Stomach (tissue), 9 donors: ENCODE measurements around the gene ACP1. TPM values are rescaled to one million over a fixed set of nuclear protein-coding genes. Genes with fewer than 3 reads are reported as not detected.

Experiments used
- DNase-seq, 2 donors: peaks; one replicate each; pipeline versions ENCODE4 v3.0.0 to v3.0.0-alpha.2; 2013 to 2019
- H3K27ac ChIP-seq, 5 donors: fragments of 200-600 bp in 4 of 5; sonication (generic) in 4 of 5; one replicate each; pipeline ENCODE4 v1.5.1; 2013 to 2019; ENCODE audit warnings: mild to moderate bottlenecking in 1 of 5, moderate library complexity in 1 of 5
- H3K27me3 ChIP-seq, 3 donors: fragments of 200-600 bp; sonication (generic); one replicate each; pipeline ENCODE4 v1.5.1; 2017 to 2019; ENCODE audit warnings: mixed run types in 1 of 3
- H3K36me3 ChIP-seq, 4 donors: fragments of 200-600 bp; sonication (generic); 1 replicate in 3 of 4; 2 replicates in 1 of 4; pipeline ENCODE4 v1.5.1; 2016 to 2019
- H3K4me1 ChIP-seq, 4 donors: fragments of 200-600 bp; sonication (generic); one replicate each; pipeline ENCODE4 v1.5.1; 2016 to 2019
- H3K4me3 ChIP-seq, 4 donors: fragments of 200-600 bp; sonication (generic) in 3 of 4; one replicate each; pipeline ENCODE4 v1.5.1; 2016 to 2019; ENCODE audit warnings: mild to moderate bottlenecking in 1 of 4
- H3K9me3 ChIP-seq, 4 donors: fragments of 200-600 bp; sonication (generic); one replicate each; pipeline ENCODE4 v1.5.1; 2016 to 2019
- EP300 ChIP-seq: sonication (generic); formaldehyde crosslinking; IDR thresholded peaks from one replicate; pipeline ENCODE4 v1.6.1; 2017; ENCODE audit warnings: antibody characterized with exemption
- POLR2A ChIP-seq, 4 donors: fragments of 450-650 bp; IDR thresholded peaks; one replicate each; pipeline ENCODE4 v1.6.1; 2016; ENCODE audit warnings: antibody characterized with exemption in 4 of 4, control low read depth in 2 of 4, mild to moderate bottlenecking in 1 of 4, moderate library complexity in 1 of 4
- POLR2AphosphoS5 ChIP-seq, 3 donors: sonication (generic); formaldehyde crosslinking; IDR thresholded peaks; one replicate each; pipeline ENCODE4 v1.6.1; 2016; ENCODE audit warnings: antibody characterized with exemption in 3 of 3
- WGBS, 5 donors: extraction: QIAGEN DNeasy Blood & Tissue Kit in 3 of 5; methylation state at CpG; one replicate each; pipeline versions ENCODE4 v1.1.5 to v1.1.7; 2013 to 2018; 5-methylcytosine and 5-hydroxymethylcytosine counted together
- intact Hi-C: fragments of 100-400 bp; cut with DNase I; formaldehyde crosslinking; loops from one replicate; pipeline ENCODE4 v1.15.1; 2023; ENCODE audit warnings: low total_unique reads
- polyA plus RNA-seq, 3 donors: library from polyadenylated mRNA; stranded (reverse); fragments of 200-250 nt; gene quantifications; one replicate each; pipeline ENCODE4 v1.2.3, GENCODE V29; 2013
- total RNA-seq, 5 donors: library from RNA; depleted of rRNA; stranded (reverse); fragments of >200 nt; gene quantifications; one replicate each; pipeline versions ENCODE4 v1.1.0 to v1.2.3, GENCODE V29; 2014 to 2016
- TF ChIP-seq, protein P1 (sequence below), 7 experiments: fragments of 450-650 bp in 4 of 7; fragments of 200-600 bp in 3 of 7; sonication (generic) in 3 of 7; IDR thresholded peaks; one replicate each; pipeline ENCODE4 v1.5.1; 2016 to 2019; ENCODE audit warnings: antibody characterized with exemption in 7 of 7, control low read depth in 2 of 7, mild to moderate bottlenecking in 1 of 7
- donor health status: healthy with polysubstance abuse.
- donor health status: Bipolar disorder and iron deficiency.
- donor health status: healthy.

Gene ACP1
- total and polyA plus RNA-seq, 8 donors: 21.1 to 183 (median 87.5) TPM

DNA sequence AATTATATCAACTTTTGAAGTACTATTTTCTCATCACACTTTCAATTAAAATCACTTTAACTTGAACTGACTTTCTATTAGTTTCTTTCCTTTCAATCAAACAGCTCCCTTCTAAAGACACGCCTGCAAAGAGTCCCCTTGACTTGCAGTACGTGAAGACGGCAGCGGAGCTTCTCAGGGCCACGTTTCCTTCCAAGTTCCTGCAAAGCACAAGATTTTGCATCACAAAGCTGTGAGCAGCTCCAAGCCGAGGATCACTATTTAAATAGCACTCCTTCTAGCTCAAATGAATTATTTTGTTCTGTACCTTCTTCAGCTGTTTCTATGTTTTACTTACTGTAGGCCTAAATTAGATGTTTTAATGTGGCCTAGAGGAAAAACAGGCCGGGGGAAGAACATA, 31.7 kb upstream of the ACP1 start:
- WGBS, 5 donors: 81 to 95% (median 85%) methylated on average over 7 of the region's 7 CpGs
- Histone ChIP-seq H3K36me3 (peaks cover 0 to 55% (median 42%) of the 10 kb centered on the region in 4 donors), H3K9me3 (no peaks in the 10 kb centered on the region), H3K27ac (no peak overlapping the region), H3K27me3 (no peaks in the 10 kb centered on the region), H3K4me1 (peaks cover 0 to 8% (median 0%) of the 10 kb centered on the region in 4 donors), H3K4me3 (no peak overlapping the region)
- no peak for DNase-seq
- TF ChIP-seq POLR2A (IDR thresholded peaks at IDR 0.05) (no peak), EP300 (no peak), POLR2AphosphoS5 (IDR thresholded peaks at IDR 0.05) (no peak)
- TF ChIP-seq, protein P1, sequence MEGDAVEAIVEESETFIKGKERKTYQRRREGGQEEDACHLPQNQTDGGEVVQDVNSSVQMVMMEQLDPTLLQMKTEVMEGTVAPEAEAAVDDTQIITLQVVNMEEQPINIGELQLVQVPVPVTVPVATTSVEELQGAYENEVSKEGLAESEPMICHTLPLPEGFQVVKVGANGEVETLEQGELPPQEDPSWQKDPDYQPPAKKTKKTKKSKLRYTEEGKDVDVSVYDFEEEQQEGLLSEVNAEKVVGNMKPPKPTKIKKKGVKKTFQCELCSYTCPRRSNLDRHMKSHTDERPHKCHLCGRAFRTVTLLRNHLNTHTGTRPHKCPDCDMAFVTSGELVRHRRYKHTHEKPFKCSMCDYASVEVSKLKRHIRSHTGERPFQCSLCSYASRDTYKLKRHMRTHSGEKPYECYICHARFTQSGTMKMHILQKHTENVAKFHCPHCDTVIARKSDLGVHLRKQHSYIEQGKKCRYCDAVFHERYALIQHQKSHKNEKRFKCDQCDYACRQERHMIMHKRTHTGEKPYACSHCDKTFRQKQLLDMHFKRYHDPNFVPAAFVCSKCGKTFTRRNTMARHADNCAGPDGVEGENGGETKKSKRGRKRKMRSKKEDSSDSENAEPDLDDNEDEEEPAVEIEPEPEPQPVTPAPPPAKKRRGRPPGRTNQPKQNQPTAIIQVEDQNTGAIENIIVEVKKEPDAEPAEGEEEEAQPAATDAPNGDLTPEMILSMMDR (IDR thresholded peaks at IDR 0.05): no peak
- intact Hi-C loops: no loop called here

DNA sequence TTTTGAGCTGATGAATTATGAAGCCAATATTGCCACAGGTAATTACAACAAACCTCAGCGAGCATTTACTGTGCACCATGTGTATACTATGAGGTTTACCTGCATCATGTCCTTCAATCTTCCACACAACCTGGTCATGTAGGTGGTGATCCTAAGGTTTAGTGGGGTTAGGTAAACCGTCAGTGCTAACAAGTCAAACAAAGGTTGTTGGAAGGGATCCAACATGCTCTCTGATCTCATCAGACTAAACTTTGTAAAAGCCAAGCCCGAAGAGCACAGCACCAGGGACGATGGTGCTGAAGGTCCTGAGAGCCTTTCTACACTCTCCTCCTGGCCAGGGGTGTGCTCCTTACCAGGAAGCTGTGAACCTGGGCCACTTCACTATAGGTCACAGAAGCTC, 30.3 kb upstream of the ACP1 start:
- no peak for TF ChIP-seq POLR2AphosphoS5 (IDR thresholded peaks at IDR 0.05)
- H3K4me3 ChIP-seq: no peak overlapping the region
- no peak overlapping the region for H3K27ac ChIP-seq
- no peaks in the 10 kb centered on the region for H3K27me3 ChIP-seq
- H3K36me3 ChIP-seq: peaks cover under 1 to 49% (median 37%) of the 10 kb centered on the region in 4 donors
- H3K9me3 ChIP-seq: no peaks in the 10 kb centered on the region
- peaks cover 0 to 9% (median 0%) of the 10 kb centered on the region in 4 donors for H3K4me1 ChIP-seq
- DNase-seq: no peak
- intact Hi-C loops: no loop called here
- WGBS, 5 donors: 51 to 80% (median 60%) methylated on average over 4 of the region's 4 CpGs

DNA sequence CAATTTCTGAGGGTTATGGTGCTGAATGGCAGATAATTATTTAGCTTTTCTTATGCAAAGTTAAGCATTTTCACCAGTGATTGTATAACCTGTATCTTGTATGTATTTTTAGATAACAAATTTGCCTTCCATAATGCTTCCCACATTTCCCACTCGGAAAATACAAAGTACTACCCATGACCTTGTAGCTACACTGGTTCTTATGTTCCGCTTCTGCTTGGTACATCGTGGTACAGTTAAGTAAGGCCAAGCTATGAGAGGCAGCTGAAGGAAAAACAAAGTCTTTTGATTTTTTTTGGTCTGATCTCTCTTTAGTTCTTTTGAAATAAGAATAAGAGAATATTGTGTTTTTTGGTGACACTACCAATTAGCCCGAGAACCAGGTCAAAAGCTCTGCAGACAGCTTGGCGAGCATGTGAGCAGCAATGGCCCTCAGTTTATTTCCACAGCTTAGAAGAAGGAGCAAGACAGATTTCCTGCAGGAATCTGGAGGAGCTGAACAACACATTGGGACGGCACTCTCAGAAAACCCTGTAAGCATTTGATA, 27.7 kb upstream of the ACP1 start:
- TF ChIP-seq EP300 (no peak), POLR2A (IDR thresholded peaks at IDR 0.05) (no peak), POLR2AphosphoS5 (IDR thresholded peaks at IDR 0.05) (no peak)
- TF ChIP-seq, protein P1 (IDR thresholded peaks at IDR 0.05): no peak
- Histone ChIP-seq H3K36me3 (peaks cover 9 to 50% (median 38%) of the 10 kb centered on the region in 4 donors), H3K9me3 (no peaks in the 10 kb centered on the region), H3K27me3 (no peaks in the 10 kb centered on the region), H3K4me3 (no peak overlapping the region), H3K27ac (no peak overlapping the region), H3K4me1 (peaks cover 0 to 9% (median 0%) of the 10 kb centered on the region in 4 donors)
- no peak for DNase-seq
- 79 to 91% (median 87%) methylated on average over 6 of the region's 6 CpGs for WGBS, 5 donors
- intact Hi-C loops: no loop called here

DNA sequence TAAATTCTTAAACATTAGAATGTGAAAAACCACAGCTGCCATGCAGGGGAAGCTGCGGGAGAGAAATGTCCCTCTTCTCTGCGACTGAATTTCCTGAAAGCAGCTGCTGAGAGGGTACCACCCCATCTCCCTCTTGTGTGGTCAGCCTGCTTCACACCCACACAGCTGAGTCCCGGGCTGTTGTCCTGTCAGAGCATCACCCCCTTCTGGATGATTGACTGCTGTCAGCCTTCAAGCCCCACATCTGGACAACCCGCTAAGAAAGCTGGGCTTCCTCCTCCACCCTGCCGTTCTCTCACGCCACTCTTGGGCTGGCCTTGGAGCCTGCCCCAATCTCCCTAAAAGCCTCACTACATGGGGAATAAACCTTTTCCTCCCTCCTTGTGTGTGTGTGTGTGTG, 26.9 kb upstream of the ACP1 start:
- TF ChIP-seq POLR2AphosphoS5 (IDR thresholded peaks at IDR 0.05): no peak
- TF ChIP-seq, protein P1 (IDR thresholded peaks at IDR 0.05): no peak
- no peak for TF ChIP-seq EP300
- no peak for TF ChIP-seq POLR2A (IDR thresholded peaks at IDR 0.05)
- intact Hi-C loops: no loop called here
- 65 to 79% (median 74%) methylated on average over 6 of the region's 6 CpGs for WGBS, 5 donors
- Histone ChIP-seq H3K27ac (no peak overlapping the region), H3K36me3 (peaks cover 9 to 50% (median 44%) of the 10 kb centered on the region in 4 donors), H3K4me3 (no peak overlapping the region), H3K9me3 (no peaks in the 10 kb centered on the region), H3K4me1 (peaks cover 0 to 9% (median 0%) of the 10 kb centered on the region in 4 donors), H3K27me3 (no peaks in the 10 kb centered on the region)
- no peak for DNase-seq

DNA sequence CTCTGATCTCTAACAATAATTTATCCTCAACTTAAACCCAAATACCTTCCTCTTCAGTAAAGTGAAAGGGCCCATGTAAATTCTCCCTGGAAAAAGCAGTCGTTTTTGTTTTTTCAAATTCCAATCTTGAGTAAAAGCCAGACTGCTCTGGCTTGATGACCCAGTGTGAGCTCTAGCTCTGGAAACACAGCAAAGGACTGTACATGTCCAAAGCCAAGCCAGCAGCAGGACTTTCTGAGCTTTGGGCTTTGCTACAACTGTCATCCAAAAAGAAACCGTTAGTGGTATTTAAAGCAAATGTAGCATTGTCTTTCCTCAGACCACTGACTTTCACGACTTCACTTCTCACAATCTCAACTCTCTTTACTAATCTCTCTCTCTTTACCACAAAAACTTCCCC, 26.3 kb upstream of the ACP1 start:
- Histone ChIP-seq H3K27me3 (no peaks in the 10 kb centered on the region), H3K4me1 (peaks cover 0 to 9% (median 0%) of the 10 kb centered on the region in 4 donors), H3K36me3 (peaks cover 9 to 50% (median 44%) of the 10 kb centered on the region in 4 donors), H3K4me3 (no peak overlapping the region), H3K9me3 (no peaks in the 10 kb centered on the region), H3K27ac (peak overlapping the region in 1 of 5 donors; percentile 1)
- TF ChIP-seq EP300 (no peak), POLR2AphosphoS5 (IDR thresholded peaks at IDR 0.05) (no peak), POLR2A (IDR thresholded peaks at IDR 0.05) (no peak)
- TF ChIP-seq, protein P1 (IDR thresholded peaks at IDR 0.05): no peak
- WGBS, 5 donors: 57 to 72% (median 63%) methylated on average over 3 of the region's 3 CpGs
- intact Hi-C loops: no loop called here
- peak in 1 of 2 donors; percentile 30 for DNase-seq
